ENCODE data around the gene DYNLT4. TPM values are rescaled to one million over a fixed set of nuclear protein-coding genes. Genes with fewer than 3 reads are reported as not detected.

The DYNLT4 gene
- total and polyA plus RNA-seq, 2 of the 13 experiments (the other 11 are each of a cell fraction or from before 2014, with no cell fraction given) = 0.77 TPM; not detected in 1

DNA sequence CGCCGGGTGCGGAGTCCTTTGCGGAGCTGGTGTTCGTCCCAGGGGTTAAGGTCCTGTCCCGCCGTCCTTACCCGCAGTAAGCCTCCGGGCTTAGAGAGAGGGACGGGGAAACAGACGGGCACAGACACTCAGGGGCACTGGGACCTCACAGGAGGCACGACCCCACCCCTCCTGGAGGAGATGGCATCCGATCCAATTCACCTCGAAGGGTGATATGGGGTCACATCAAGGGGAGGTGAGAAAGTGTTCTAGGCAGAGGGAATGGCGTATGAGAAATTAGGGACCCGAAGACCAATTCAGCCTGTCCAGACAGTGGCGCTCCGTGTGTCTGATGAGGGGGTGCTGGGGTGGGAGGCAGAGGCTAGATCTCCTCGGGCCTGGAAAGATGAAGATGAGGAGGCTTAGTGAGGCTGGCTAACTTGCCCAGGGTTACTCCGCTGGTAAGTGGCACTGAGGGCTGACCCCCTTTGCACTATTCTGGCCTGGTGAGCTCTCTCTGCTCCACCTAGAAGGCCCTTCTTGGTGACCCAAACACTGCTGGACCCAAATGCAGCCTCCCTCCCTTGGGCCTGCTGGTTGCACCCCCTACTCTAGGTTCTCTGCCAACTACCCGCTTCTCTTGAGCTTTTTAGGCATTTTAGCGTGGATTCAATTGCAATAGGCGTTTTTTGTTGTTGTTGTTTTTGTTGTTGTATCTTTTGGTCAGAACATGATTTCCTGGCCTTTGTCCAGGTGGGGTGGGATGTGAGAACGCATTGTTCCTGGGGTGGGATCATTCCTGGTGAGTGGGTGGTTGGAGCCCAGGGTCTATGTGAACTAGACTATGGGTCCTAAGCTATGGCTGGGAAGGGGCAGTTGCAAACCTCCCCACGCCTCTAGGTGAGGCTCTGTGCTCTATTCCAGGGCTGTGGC, 13.4 kb upstream of the DYNLT4 start (continued):
- no peak for TF ChIP-seq RFXANK (CRISPR knock-in tag; IDR thresholded peaks at IDR 0.05)
- TF ChIP-seq MEIS2 (CRISPR knock-in tag; IDR thresholded peaks at IDR 0.05) = 0 out of 2 replicates have a peak, but pooled peaks have one; percentile 9
- TF ChIP-seq, protein P1, sequence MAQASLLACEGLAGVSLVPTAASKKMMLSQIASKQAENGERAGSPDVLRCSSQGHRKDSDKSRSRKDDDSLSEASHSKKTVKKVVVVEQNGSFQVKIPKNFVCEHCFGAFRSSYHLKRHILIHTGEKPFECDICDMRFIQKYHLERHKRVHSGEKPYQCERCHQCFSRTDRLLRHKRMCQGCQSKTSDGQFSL (CRISPR knock-in tag; IDR thresholded peaks at IDR 0.05) = peak; percentile 27; the same call in 1 of the 2 replicates
- 0 out of 2 replicates have a peak, but pooled peaks have one; percentile 28 for TF ChIP-seq KLF12 (CRISPR knock-in tag; IDR thresholded peaks at IDR 0.05; ENCODE audit: borderline replicate concordance)
- no peak for TF ChIP-seq POLR2G (IDR thresholded peaks at IDR 0.05; ENCODE audit: low read depth, low read length)
- TF ChIP-seq ZNF569 (CRISPR knock-in tag; IDR thresholded peaks at IDR 0.05; ENCODE audit: borderline replicate concordance) = no peak
- TF ChIP-seq, protein P2, sequence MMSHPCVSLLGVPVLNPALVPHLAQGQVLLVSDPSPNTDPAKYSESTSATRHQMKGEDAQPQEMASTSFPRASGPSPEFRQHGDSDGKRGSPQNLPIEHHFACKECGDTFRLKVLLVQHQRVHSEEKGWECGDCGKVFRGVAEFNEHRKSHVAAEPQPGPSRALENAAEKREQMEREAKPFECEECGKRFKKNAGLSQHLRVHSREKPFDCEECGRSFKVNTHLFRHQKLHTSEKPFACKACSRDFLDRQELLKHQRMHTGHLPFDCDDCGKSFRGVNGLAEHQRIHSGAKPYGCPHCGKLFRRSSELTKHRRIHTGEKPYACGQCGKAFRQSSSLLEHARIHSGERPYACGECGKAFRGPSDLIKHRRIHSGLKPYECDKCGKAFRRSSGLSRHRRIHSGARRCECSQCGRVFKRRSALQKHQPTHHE (CRISPR knock-in tag; IDR thresholded peaks at IDR 0.05; ENCODE audit: borderline replicate concordance) = 0 out of 2 replicates have a peak, but pooled peaks have one; percentile 64
- TF ChIP-seq, protein P3, sequence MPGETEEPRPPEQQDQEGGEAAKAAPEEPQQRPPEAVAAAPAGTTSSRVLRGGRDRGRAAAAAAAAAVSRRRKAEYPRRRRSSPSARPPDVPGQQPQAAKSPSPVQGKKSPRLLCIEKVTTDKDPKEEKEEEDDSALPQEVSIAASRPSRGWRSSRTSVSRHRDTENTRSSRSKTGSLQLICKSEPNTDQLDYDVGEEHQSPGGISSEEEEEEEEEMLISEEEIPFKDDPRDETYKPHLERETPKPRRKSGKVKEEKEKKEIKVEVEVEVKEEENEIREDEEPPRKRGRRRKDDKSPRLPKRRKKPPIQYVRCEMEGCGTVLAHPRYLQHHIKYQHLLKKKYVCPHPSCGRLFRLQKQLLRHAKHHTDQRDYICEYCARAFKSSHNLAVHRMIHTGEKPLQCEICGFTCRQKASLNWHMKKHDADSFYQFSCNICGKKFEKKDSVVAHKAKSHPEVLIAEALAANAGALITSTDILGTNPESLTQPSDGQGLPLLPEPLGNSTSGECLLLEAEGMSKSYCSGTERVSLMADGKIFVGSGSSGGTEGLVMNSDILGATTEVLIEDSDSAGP (CRISPR knock-in tag; IDR thresholded peaks at IDR 0.05; ENCODE audit: borderline replicate concordance) = peak; percentile 83; the same call in 1 of the 2 replicates
- TF ChIP-seq, protein P4, sequence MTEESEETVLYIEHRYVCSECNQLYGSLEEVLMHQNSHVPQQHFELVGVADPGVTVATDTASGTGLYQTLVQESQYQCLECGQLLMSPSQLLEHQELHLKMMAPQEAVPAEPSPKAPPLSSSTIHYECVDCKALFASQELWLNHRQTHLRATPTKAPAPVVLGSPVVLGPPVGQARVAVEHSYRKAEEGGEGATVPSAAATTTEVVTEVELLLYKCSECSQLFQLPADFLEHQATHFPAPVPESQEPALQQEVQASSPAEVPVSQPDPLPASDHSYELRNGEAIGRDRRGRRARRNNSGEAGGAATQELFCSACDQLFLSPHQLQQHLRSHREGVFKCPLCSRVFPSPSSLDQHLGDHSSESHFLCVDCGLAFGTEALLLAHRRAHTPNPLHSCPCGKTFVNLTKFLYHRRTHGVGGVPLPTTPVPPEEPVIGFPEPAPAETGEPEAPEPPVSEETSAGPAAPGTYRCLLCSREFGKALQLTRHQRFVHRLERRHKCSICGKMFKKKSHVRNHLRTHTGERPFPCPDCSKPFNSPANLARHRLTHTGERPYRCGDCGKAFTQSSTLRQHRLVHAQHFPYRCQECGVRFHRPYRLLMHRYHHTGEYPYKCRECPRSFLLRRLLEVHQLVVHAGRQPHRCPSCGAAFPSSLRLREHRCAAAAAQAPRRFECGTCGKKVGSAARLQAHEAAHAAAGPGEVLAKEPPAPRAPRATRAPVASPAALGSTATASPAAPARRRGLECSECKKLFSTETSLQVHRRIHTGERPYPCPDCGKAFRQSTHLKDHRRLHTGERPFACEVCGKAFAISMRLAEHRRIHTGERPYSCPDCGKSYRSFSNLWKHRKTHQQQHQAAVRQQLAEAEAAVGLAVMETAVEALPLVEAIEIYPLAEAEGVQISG (CRISPR knock-in tag; IDR thresholded peaks at IDR 0.05) = 0 out of 2 replicates have a peak, but pooled peaks have one; percentile 19
- peak; percentile 60; the same call in 1 of the 2 replicates for TF ChIP-seq HNRNPL (IDR thresholded peaks at IDR 0.05; ENCODE audit: low read depth, low read length)
- TF ChIP-seq NR2F1 (CRISPR knock-in tag; IDR thresholded peaks at IDR 0.05) = no peak
- no peak for TF ChIP-seq ZNF337 (CRISPR knock-in tag; IDR thresholded peaks at IDR 0.05; ENCODE audit: borderline replicate concordance, low read depth)
- TF ChIP-seq MAZ (IDR thresholded peaks at IDR 0.05; ENCODE audit: borderline replicate concordance, low read depth, low read length) = no peak
- peak; percentile 43; the same call in 1 of the 2 replicates for TF ChIP-seq MAZ (CRISPR knock-in tag; IDR thresholded peaks at IDR 0.05; ENCODE audit: low read depth)
- peak; percentile 79 for TF ChIP-seq PHF5A (CRISPR knock-in tag; IDR thresholded peaks at IDR 0.05; ENCODE audit: low read depth, unreplicated experiment)
- peak; percentile 43; the same call in 1 of the 2 replicates for TF ChIP-seq ZNF768 (CRISPR knock-in tag; IDR thresholded peaks at IDR 0.05)
- 0 out of 2 replicates have a peak, but pooled peaks have one; percentile 0 for TF ChIP-seq ZMAT3 (CRISPR knock-in tag; conservative IDR thresholded peaks at IDR 0.05)
- TF ChIP-seq FOSL2 (CRISPR knock-in tag; IDR thresholded peaks at IDR 0.05) = no peak
- 0 out of 2 replicates have a peak, but pooled peaks have one; percentile 62 for TF ChIP-seq BORCS8-MEF2B (CRISPR knock-in tag; IDR thresholded peaks at IDR 0.05)
- peak; percentile 11; the same call in 1 of the 2 replicates for TF ChIP-seq ZNF350 (CRISPR knock-in tag; IDR thresholded peaks at IDR 0.05; ENCODE audit: borderline replicate concordance, low read depth)
